Endothelial cell of umbilical vein (primary cell): ENCODE data around the gene MAJIN. TPM values are rescaled to one million over a fixed set of nuclear protein-coding genes. Genes with fewer than 3 reads are reported as not detected.

ENCODE experiments used
- BruUV-seq: library from RNA; stranded (reverse); fragments of 400-500 nt; replicated peaks from 2 replicates; lab custom pipeline; 2021; lab: Mats Ljungman, UMichigan
- CTCF ChIA-PET: fragments of 300-600, 350-600 bp; sonication (Branson Sonifier 250); formaldehyde crosslinking; loops from one replicate; lab custom pipeline; 2021; ENCODE audit warnings: antibody characterized with exemption, inconsistent platforms; lab: Charles Lee
- POLR2A ChIA-PET: fragments of 300-600, 350-600 bp; sonication (Branson Sonifier 250); formaldehyde crosslinking; loops from one replicate; lab custom pipeline; 2021; ENCODE audit warnings: antibody characterized with exemption, inconsistent platforms; lab: Charles Lee
- DNase-seq: peaks from one replicate; pipeline ENCODE4 v3.0.0-alpha.2; 2011; ENCODE audit warnings: low read depth, low spot score
- FAIRE-seq: peaks from 2 replicates; lab custom pipeline; 2011; peaks lifted over from hg19 to GRCh38; lab: Jason Lieb, UNC
- H2AFZ ChIP-seq: 2 replicates; pipeline ENCODE4 v1.6.0; 2012; ENCODE audit warnings: low read depth, low read length, control low read depth, inconsistent platforms
- H3K27ac ChIP-seq: 2 replicates; pipeline ENCODE4 v1.5.1; 2011; ENCODE audit warnings: low read depth, mild to moderate bottlenecking, control low read depth, low read length, moderate library complexity; ENCODE audit not compliant: insufficient read depth
- H3K27me3 ChIP-seq, 2 experiments: 2 replicates each; pipeline versions ENCODE4 v1.6.0 to v1.6.1; 2011; ENCODE audit warnings: low read length in 2 of 2, mixed read lengths in 1 of 2; ENCODE audit not compliant: control insufficient read depth in 2 of 2, insufficient read depth in 2 of 2
- H3K36me3 ChIP-seq, 2 experiments: 2 replicates in 1 of 2; 3 replicates in 1 of 2; pipeline ENCODE4 v1.5.1; 2011; ENCODE audit warnings: low read length in 2 of 2, mild to moderate bottlenecking in 1 of 2, moderate library complexity in 1 of 2; ENCODE audit not compliant: control insufficient read depth in 2 of 2, insufficient read depth in 2 of 2; ENCODE audit errors: extremely low read depth in 1 of 2
- H3K4me1 ChIP-seq: 3 replicates; pipeline ENCODE4 v1.5.1; 2011; ENCODE audit warnings: mild to moderate bottlenecking, low read length; ENCODE audit not compliant: control insufficient read depth, insufficient read depth; ENCODE audit errors: extremely low read depth
- H3K4me2 ChIP-seq: 2 replicates; pipeline ENCODE4 v1.6.1; 2011; ENCODE audit warnings: low read length, control low read depth, mixed read lengths; ENCODE audit not compliant: insufficient read depth
- H3K4me3 ChIP-seq, 3 experiments: fragments of 200-600 bp in 1 of 3; sonication (generic), shearing (Covaris generic) in 1 of 3; replicated peaks in 1 of 3; 2 replicates each; pipeline ENCODE4 v1.5.1; 2011 to 2016; ENCODE audit warnings: control low read depth in 3 of 3, low read length in 3 of 3, mild to moderate bottlenecking in 2 of 3, inconsistent platforms in 1 of 3, low read depth in 1 of 3, moderate library complexity in 1 of 3; ENCODE audit not compliant: insufficient read depth in 1 of 3
- H3K79me2 ChIP-seq: 2 replicates; pipeline ENCODE4 v1.6.0; 2012; ENCODE audit warnings: low read length, inconsistent platforms; ENCODE audit not compliant: control insufficient read depth, insufficient read depth
- H3K9ac ChIP-seq: replicated peaks from 2 replicates; pipeline ENCODE3; 2011; ENCODE audit warnings: low read length, control low read depth; ENCODE audit not compliant: insufficient read depth; ENCODE audit errors: extremely low read depth
- H3K9me1 ChIP-seq: replicated peaks from 3 replicates; pipeline ENCODE4 v1.6.0; 2011; ENCODE audit warnings: mild to moderate bottlenecking, low read length; ENCODE audit not compliant: control insufficient read depth, insufficient read depth; ENCODE audit errors: extremely low read depth
- H3K9me3 ChIP-seq: replicated peaks from 2 replicates; pipeline ENCODE4 v1.5.1; 2012; ENCODE audit warnings: low read length, inconsistent platforms; ENCODE audit not compliant: control insufficient read depth, insufficient read depth
- H4K20me1 ChIP-seq: replicated peaks from 2 replicates; pipeline ENCODE3; 2011; ENCODE audit warnings: mild to moderate bottlenecking, low read length; ENCODE audit not compliant: control insufficient read depth, insufficient read depth; ENCODE audit errors: extremely low read depth
- EZH2 ChIP-seq: IDR thresholded peaks from 2 replicates; pipeline ENCODE4 v1.6.1; 2012; ENCODE audit warnings: borderline replicate concordance, low read depth, mild to moderate bottlenecking, moderate library complexity, low read length, inconsistent platforms; ENCODE audit not compliant: severe bottlenecking
- FOS ChIP-seq: IDR thresholded peaks from 2 replicates; pipeline ENCODE4 v1.6.1; 2011; ENCODE audit warnings: mild to moderate bottlenecking, low read length, moderate library complexity, borderline replicate concordance; ENCODE audit not compliant: insufficient read depth
- GATA2 ChIP-seq: IDR thresholded peaks from 2 replicates; pipeline ENCODE4 v1.7.0; 2011; ENCODE audit warnings: low read depth, mild to moderate bottlenecking, moderate library complexity, mixed read lengths, low read length; ENCODE audit not compliant: insufficient read length, insufficient read depth
- JUN ChIP-seq: IDR thresholded peaks from 2 replicates; pipeline ENCODE4 v1.6.1; 2011; ENCODE audit warnings: borderline replicate concordance, low read depth; ENCODE audit not compliant: insufficient read length, insufficient read depth
- MAX ChIP-seq: IDR thresholded peaks from 2 replicates; pipeline ENCODE4 v1.6.1; 2011; ENCODE audit not compliant: insufficient read depth, insufficient read length
- MYC ChIP-seq: IDR thresholded peaks from one replicate; pipeline ENCODE4 v1.6.1; 2011; ENCODE audit warnings: mild to moderate bottlenecking, low read depth, low read length
- POLR2A ChIP-seq: IDR thresholded peaks from 2 replicates; pipeline ENCODE4 v1.6.1; 2012; ENCODE audit warnings: low read depth, mild to moderate bottlenecking, control low read depth, low read length
- POLR2AphosphoS5 ChIP-seq: IDR thresholded peaks from 2 replicates; pipeline ENCODE4 v1.6.1; 2012; ENCODE audit warnings: low read depth, mild to moderate bottlenecking, control low read depth, low read length, moderate library complexity; ENCODE audit not compliant: insufficient read depth
- dilution Hi-C: fragments of 300-500 bp; cut with MboI; formaldehyde crosslinking; loops from one replicate; pipeline ENCODE4 v1.15.0; 2019; ENCODE audit warnings: low sequenced_read_pairs; ENCODE audit not compliant: extremely low pct_ligation_motif_present
- intact Hi-C: fragments of 100-400 bp; cut with micrococcal nuclease; formaldehyde crosslinking; loops from one replicate; pipeline ENCODE4 v1.10.0; 2022
- polyA plus RNA-seq, 4 experiments: library from polyadenylated mRNA; depleted of rRNA in 3 of 4; stranded (reverse) in 3 of 4; unstranded in 1 of 4; fragments of >200 nt; gene quantifications; 2 replicates each; pipeline versions ENCODE4 v1.2.1 to v1.2.3, GENCODE V29; 2011 to 2012; ENCODE audit warnings: missing spikeins in 1 of 4
- total RNA-seq: library from RNA; stranded (reverse); gene quantifications from 2 replicates; pipeline ENCODE4 v1.2.3, GENCODE V29; 2021
- TF ChIP-seq, protein P1 (sequence below), 2 donors: IDR thresholded peaks; 1 replicate in 1 of 2; 2 replicates in 1 of 2; pipeline ENCODE4 v1.5.1; 2011; ENCODE audit warnings: low read length in 2 of 2, mild to moderate bottlenecking in 2 of 2, moderate library complexity in 2 of 2, control low read depth in 1 of 2, inconsistent platforms in 1 of 2, low read depth in 1 of 2; ENCODE audit not compliant: insufficient read depth in 1 of 2; ENCODE audit errors: extremely low read depth in 1 of 2

MAJIN gene
- total and polyA plus RNA-seq, 2 donors (not counting 3 experiments of a cell fraction or from before 2014, with no cell fraction given), result 0.07 TPM; not detected in 1

- ChIA-PET CTCF (interaction anchor here (0.8 to 4.2 kb wide), 5 partner anchors 9 to 81 kb away, joined by 3 to 40 read pairs (median 14); partner anchors contain the start of genes ARL2 and ATG2A), POLR2A (no interaction called here)
- Histone ChIP-seq H3K4me2 (no peak overlapping the region), H3K9ac (no peak overlapping the region), H3K27ac (no peak overlapping the region), H3K9me1 (no peaks in the 10 kb centered on the region), H3K79me2 (no peaks in the 10 kb centered on the region), H3K36me3 (no peaks in the 10 kb centered on the region), H4K20me1 (no peaks in the 10 kb centered on the region), H3K4me1 (no peaks in the 10 kb centered on the region), H3K9me3 (no peaks in the 10 kb centered on the region), H2AFZ (no peak overlapping the region), H3K27me3 (no peaks in the 10 kb centered on the region), H3K4me3 (no peak overlapping the region)
- intact Hi-C loops, result no loop called here
- no peak for DNase-seq
- TF ChIP-seq POLR2A, result no peak
- no peak for TF ChIP-seq JUN
- TF ChIP-seq MYC, result no peak
- TF ChIP-seq FOS, result no peak
- TF ChIP-seq EZH2, result no peak
- no peak for TF ChIP-seq MAX
- dilution Hi-C loops, result no loop called here
- no TSS peak for BruUV-seq
- no peak for FAIRE-seq
These were observed 27.0 kb upstream of the MAJIN start for GRCh38 chr11:64998690-64999431.

- ChIA-PET POLR2A (no interaction called here), CTCF (interaction anchor here (0.8 to 4.2 kb wide), 8 partner anchors 9 to 154 kb away, joined by 3 to 40 read pairs (median 12); partner anchors contain the start of genes ARL2, ATG2A, CDC42BPG and GPHA2)
- no peak for TF ChIP-seq FOS
- TF ChIP-seq, protein P1, sequence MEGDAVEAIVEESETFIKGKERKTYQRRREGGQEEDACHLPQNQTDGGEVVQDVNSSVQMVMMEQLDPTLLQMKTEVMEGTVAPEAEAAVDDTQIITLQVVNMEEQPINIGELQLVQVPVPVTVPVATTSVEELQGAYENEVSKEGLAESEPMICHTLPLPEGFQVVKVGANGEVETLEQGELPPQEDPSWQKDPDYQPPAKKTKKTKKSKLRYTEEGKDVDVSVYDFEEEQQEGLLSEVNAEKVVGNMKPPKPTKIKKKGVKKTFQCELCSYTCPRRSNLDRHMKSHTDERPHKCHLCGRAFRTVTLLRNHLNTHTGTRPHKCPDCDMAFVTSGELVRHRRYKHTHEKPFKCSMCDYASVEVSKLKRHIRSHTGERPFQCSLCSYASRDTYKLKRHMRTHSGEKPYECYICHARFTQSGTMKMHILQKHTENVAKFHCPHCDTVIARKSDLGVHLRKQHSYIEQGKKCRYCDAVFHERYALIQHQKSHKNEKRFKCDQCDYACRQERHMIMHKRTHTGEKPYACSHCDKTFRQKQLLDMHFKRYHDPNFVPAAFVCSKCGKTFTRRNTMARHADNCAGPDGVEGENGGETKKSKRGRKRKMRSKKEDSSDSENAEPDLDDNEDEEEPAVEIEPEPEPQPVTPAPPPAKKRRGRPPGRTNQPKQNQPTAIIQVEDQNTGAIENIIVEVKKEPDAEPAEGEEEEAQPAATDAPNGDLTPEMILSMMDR (IDR thresholded peaks at IDR 0.05; ENCODE audit: extremely low read depth in 1 of 2, insufficient read depth in 1 of 2, low read depth in 1 of 2, low read length in 2 of 2), result no peak
- TF ChIP-seq POLR2AphosphoS5, result no peak
- TF ChIP-seq JUN, result no peak
- no peak for TF ChIP-seq GATA2
- TF ChIP-seq EZH2, result no peak
- no peak for TF ChIP-seq MAX
- TF ChIP-seq MYC, result no peak
- no peak for TF ChIP-seq POLR2A
- Histone ChIP-seq H3K27me3 (no peaks in the 10 kb centered on the region), H3K79me2 (no peaks in the 10 kb centered on the region), H3K9me3 (no peaks in the 10 kb centered on the region), H3K27ac (no peak overlapping the region), H3K36me3 (no peaks in the 10 kb centered on the region), H2AFZ (no peak overlapping the region), H3K4me2 (no peak overlapping the region), H4K20me1 (no peaks in the 10 kb centered on the region), H3K4me1 (no peaks in the 10 kb centered on the region), H3K4me3 (no peak overlapping the region), H3K9ac (no peak overlapping the region), H3K9me1 (no peaks in the 10 kb centered on the region)
- dilution Hi-C loops (no loop called here), intact Hi-C loops (no loop called here)
- FAIRE-seq (no peak), DNase-seq (no peak)
- BruUV-seq, result no TSS peak
These were observed 26.2 kb upstream of the MAJIN start for GRCh38 chr11:64998141-64998540.
